OCI-M1 (cell line): ENCODE results near the gene C11orf24.
A peak's percentile ranks its signal among the peaks of the same experiment; 100 is the strongest.
"Not testable (repeated sequence)": the region's sequence is repeated elsewhere in the genome, so short reads cannot be mapped to it uniquely, and the experiment has no call there.

Experiments used
- DNase-seq: peaks from one replicate; lab custom pipeline; 2025; lab: John Stamatoyannopoulos, UW

Gene C11orf24

GRCh38 chr11:68251765-68252164, 20.0 kb downstream of the C11orf24 start:
- peak; percentile 60 for DNase-seq

GRCh38 chr11:68244912-68245311, 26.9 kb downstream of the C11orf24 start:
- peak; percentile 73 for DNase-seq

GRCh38 chr11:68243847-68244246, 27.9 kb downstream of the C11orf24 start:
- DNase-seq, result not testable (repeated sequence)

DNA sequence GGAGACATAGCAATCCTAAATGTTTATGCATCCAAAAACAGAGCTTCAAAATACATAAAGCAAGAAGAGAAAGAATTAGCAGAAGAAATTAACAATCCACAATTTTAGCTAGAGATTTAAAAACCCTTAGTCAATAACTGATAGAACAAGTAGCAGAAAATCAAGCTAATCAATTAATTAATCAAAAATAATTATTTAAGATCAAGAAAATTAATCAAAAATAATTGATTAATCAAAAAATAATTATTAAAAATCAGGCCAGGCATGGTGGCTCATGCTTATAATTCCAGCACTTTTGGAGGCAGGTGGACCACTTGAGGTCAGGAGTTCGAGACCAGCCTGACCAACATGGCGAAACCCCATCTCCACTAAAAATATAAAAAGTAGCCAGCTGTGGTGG, 29.2 kb downstream of the C11orf24 start:
- DNase-seq, result no peak

- DNase-seq, result no peak
Measured at GRCh38 chr11:68231621-68232020, 40.2 kb downstream of the C11orf24 start.

DNA sequence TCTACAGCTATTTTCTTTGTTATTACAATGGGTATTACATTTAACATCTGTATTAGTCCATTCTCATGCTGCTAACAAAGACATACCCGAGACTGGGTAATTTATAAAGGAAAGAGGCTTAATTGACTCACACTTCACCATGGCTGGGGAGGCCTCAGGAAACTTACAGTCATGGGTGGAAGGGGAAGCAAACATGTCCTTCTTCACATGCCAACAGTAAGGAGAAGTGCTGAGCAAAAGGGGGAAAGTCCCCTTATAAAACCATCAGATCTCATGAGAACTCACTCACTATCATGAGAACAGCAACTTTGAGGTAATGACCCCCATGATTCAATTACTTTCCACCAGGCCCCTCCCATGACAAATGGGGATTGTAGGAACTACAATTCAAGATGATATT, 42.2 kb downstream of the C11orf24 start:
- peak; percentile 51 for DNase-seq

DNA sequence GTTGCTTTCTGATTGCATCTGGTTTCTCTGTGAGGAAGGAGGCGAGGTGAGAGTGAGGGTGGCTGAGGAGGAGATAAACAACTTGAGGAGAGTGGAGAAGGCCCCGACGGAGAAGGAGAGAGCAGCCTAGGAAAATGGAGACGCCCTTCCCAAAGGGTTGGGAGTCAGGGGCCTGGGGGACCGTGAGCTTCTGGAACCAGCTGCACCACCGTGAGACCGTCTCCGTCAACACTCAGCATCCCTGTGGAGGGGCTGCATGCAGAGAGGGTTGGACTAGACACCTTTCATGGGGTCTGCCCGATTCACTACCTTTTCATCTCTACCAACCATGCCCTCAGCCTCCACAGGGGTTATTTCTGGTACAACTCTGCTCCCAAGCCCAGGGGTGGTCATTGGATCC, 45.4 kb downstream of the C11orf24 start:
- no peak for DNase-seq

DNA sequence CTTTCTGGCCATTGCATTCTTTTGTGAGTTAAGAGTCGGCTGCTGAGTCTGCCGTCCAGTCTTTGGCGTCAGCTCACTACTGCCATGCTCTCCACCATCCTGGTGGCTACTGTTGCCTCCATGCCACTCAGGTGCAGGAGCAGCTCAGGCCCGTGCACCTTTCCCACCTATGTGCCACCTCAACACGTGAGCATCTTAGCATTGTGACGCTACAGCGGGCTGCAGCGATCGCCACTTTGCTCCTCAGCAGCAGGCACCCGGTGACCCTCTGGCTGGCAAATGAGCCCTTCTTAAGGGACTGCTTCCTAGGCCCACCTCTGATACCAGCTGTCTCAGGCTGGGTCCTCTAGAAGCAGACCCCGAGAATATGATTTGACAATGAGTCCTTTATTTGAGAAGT, 47.2 kb downstream of the C11orf24 start:
- no peak for DNase-seq

- no peak for DNase-seq
Measured at GRCh38 chr11:68223275-68223674, 48.5 kb downstream of the C11orf24 start.

DNA sequence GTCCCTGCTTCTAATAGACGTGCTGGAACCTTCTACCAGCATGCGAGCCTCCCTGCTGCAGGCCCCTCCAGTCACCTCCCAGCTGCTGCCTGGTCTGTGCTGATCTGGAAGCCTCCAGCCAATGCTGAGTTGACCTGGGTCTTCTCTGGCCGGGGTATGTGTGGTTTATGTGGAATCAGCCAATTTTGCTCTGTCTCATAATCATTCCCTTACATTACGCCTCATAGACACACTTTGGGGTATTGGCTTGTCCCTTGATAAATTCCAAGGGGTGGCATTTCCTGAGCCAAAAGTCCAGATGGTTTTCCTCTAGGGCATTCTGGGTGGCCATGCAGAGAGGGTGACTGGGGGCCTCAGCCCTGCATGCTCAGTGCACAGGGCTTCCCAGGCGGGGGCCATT, 50.4 kb downstream of the C11orf24 start:
- no peak for DNase-seq

GRCh38 chr11:68216171-68216938, 55.4 kb downstream of the C11orf24 start:
- DNase-seq, result no peak

DNA sequence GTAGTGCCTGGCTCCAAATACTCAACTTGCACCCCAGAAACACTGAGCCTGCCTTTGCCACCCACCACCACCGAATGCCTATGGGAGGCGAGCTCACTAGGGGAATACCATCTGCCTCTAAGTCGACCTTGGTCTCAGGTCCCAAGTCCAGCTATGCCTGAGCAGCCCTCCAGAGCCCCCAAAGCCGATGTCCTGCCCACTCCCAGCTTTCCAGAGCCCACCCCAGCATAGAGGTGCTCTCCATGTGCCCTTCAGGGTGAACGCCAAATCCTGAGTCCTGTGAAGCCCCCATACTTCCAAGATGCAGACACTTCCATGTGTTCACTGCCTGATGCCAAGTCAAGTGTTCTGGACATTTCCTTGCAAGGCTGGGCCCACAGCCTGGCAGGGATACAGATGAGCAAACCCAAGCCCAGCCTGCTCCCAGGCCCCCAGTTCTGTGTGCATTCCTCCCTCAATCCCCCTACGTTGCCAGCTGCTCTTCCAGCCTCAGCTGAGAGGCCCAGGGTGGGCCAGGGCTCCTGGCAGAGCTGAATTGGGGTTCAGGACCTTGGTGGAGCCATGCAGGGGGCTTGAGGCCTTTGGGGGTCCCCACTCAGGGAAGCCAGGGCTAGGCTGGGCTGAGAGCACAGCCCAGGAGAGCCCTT, 56.1 kb downstream of the C11orf24 start:
- DNase-seq, result no peak

DNA sequence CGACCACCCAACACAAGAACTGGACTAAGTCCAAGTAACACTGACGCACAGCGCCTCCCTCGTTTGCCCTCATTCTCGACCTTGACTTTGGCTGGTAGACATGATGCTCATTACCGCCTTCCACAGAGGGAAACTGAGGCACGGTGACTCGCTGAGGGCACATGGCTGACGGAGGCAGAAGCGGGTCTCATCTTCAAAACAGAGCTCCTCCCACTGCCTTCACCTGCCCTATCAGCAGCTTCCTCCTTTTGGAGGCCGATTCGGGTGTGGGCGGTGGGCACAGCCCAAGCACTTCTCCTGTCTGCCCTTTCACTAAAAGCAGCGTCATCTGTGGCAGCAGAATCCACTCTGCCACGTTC, 56.7 kb downstream of the C11orf24 start:
- peak; percentile 79 for DNase-seq

GRCh38 chr11:68214173-68215086, 57.3 kb downstream of the C11orf24 start:
- no peak for DNase-seq

GRCh38 chr11:68213555-68214172, 58.1 kb downstream of the C11orf24 start:
- DNase-seq, result peak; percentile 99

GRCh38 chr11:68213135-68213515, 58.6 kb downstream of the C11orf24 start, which contains the start of gene KMT5B:
KMT5B (minus strand) TSS chr11:68213296; CDS start chr11:68190076, 23,220 bp downstream.
- DNase-seq, result peak; percentile 92

DNA sequence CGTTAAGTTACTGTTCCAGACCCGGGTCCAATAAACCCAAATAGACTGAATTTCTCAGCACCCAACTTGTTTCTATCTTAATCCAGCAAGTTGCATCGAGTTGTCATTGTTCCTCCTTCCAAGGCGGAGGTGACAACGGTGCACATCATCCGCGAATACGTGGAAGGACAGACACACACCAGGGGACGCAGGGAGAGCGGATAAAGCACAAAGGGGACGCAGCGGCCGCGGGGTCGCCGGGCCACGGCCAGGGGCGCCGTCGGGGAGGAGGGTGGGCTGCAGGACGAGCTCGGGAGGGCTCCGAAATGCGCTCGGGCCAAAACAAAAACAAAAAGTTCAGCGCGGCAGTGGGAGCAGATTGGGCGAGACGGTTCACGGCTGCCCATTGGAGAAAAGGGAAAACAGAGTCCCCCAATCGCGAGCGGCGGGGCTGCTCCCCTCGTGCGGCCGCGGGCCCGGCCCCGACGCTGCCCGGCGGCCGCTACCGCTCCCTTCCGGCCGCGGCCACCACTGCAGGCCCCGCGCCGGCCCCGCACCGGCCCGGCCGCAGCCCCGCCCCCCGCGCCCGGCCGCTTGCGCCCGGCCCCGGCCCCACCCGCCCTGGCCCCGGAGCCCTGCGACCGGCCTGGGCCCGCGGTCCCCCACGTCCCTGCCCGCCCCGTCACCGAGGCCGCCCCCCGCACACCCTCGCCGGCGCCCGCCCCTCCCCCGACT, 59.2 kb downstream of the C11orf24 start:
- peak; percentile 98 for DNase-seq

DNA sequence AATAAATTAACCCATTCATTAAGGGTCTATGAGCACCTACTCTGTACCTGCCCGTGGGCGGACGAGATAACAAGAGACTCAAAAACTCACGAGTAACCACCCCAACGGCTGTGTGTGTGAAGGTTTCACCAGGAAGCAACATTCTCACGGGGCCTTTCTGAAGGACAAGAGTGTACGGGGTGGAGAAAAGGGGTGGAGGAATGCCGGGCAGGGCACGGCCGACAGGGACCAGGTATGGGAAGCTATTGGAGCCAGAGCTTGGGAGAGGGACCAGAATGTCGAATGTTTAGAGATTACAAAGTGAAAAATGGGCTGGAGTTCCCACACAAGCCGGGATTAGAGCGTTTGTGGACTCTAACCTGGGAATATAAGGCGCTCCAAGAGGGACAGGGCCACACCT, 60.2 kb downstream of the C11orf24 start:
- DNase-seq, result no peak
